Stimulated activated naive CD4-positive, alpha-beta T cell treated with Interleukin-2 at 50 U/mL for 16 hours (primary cell): Measurements from ENCODE around the gene BMPER.

Experiments
- DNase-seq: peaks from one replicate; lab custom pipeline; 2025; lab: John Stamatoyannopoulos, UW

BMPER gene

DNA sequence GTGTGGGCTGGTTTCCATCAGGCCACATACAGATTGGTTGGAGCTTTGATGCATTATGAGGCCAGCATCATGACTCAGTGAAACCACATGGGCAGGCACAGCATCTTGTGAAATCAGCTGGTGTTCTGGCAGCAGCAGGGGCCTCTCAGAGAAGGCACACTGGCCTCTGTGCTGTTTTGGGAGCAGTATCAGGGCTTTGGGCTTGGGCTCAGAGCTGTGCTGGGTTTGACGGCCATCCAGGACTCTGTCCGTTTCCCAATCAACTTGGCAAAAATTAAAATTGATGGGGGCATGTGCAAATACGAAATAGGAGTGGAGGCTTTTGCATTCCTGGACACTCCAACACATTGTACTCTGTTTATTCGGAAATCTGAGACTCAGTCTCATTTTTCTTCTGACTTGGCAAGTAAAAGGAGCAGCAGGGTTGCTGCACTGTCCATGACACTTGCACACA, 190.9 kb downstream of the BMPER start:
- no peak for DNase-seq

DNA sequence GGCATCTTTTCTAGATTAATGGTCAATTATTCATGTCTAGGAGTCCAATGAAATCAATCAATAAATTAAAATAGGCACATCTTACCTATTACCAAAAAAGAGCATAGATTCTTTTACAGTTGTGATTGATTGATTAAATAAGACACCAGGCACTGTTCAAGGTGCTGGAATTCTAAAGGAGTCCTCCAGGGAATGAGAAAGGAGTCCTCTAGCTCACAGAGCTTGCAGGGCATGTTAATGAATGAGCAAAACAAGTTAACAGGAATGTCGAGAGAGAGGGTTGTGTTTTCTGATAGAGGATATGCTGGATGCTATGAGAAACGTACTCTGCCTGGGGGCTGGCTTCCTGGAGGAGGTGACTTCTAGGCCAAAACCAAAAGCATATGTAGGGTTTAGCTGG, 191.4 kb downstream of the BMPER start:
- no peak for DNase-seq

DNA sequence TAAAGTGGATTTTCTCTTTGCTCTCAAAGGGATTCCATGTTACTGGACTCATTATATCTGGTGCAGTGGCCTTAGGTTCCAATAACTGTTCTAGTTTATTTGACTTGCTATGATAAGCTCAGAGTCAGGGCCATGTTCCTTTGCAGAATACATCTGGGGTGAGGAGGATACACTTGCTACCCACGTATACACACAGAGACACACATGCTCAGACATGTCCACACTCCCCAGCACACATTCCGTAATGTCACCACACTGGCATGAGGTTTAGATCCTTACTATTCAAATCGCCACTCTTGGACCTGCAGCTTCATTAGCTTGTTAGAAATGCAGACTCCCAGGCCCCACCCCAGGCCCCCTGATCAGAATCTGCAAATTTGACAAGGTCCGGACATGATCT, 195.3 kb downstream of the BMPER start:
- DNase-seq: no peak

DNA sequence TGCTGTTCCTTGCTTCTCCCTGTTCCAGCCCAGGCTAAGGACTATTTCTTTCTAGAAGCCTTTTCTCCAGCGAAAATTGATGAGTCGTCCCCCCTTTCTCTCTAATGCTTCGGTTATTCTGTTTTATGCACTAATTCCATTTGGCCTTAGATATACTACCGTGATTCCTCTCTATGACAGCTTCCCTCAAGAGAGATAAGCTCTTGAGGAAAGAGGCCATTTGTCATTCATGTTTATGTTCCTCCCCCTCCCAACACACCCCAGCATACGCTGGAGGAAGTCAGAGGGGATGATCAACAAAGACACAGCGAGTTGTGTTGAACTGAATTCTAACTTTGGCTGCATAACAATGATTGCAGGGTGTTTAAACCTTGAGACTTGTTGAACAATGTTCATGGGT, 198.8 kb downstream of the BMPER start:
- DNase-seq: no peak

DNA sequence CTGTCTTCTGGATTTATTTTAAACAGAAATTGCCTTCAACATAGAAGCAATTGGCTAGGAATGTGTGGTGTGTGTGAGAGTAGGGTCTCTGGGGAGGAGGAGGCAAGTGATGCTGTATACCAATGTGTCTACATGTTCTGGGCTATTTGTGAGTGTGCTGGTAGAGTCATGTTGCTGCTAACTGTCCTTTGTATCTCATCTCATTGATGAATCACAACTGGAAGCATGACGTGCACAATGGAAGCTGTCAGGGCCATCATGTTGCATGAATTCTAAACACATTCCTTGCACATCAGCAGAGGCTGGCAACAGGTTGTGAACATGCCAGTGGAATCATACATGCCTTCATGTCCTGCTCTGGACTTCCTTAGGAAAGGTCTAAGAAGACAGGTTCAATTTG, 199.7 kb downstream of the BMPER start:
- DNase-seq: no peak

DNA sequence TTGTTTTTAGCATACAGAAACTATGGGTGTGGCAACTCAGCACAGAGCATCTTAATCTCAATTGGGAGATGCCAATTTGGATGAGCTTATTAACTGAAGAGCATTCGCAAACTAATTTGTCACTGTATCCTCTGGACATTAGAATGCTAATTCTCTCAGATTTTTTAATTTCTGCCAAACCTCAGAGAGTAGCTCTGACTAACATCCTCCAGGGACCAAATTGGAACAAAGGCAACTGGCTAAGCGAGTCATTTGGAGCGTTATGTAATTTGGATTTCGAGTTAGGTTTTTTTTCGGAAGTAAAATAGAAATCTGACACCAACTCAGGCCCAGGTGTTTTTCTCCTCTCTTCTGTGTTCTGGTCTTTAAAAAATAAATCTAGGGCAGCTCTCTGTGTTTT, 201.9 kb downstream of the BMPER start:
- DNase-seq: no peak

DNA sequence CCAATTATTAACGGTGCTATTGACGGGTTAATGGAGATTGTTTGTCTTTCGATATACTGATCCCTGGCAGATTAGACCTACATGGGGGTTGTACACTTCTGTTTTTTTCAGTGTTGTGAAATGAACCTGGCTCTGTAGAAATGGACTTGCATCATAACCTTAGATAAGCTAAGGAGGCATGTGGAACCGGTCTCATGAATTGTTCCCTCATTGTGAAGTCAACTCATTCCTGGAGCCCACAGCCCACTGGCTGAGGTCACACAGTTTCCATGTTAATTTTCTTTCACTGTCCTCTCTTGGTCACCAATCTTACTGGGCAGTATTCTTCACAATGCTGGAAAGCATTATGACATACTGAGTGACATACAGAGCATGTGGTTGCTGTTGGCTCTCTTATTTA, 202.8 kb downstream of the BMPER start:
- no peak for DNase-seq

DNA sequence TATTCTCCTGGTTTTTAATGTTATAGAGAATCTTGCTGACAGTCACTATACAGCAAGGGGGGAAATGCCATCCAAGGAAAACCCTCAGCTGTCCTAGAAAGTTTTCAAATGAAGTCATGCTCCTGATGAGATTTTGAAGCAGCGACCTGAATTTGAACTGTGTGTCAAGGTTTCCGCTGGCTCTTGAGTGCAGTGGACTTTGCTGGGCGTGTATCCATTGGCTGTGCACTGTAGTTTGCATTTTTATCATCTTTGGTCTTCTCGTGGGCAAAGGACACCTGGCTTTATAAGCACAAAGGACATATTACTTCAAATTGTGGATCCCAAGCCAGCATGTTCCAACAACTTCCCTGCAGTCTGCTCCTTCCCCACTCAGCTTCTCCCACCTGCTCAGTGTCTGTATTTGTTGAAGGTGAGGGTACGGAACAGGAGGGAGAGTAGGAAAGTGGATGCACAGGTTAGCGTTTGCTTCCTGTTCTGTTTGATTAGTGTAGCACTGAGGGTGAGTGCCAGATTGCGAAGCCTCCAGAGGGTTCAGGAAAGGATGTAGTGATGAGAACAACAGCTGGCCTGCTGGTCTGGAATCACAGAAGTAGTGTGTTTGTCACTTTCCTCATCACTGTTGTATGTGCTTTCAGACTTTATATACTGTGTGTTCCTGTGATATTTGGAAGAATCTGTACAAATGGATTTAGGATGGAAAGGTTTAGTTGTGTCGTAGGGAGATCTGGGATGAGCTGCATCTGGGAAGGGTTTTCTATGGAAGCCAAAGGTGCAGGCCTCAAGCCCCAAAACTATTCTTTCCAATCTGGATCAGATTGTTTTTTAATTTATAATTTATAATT, 204.8 kb downstream of the BMPER start:
- DNase-seq: no peak

DNA sequence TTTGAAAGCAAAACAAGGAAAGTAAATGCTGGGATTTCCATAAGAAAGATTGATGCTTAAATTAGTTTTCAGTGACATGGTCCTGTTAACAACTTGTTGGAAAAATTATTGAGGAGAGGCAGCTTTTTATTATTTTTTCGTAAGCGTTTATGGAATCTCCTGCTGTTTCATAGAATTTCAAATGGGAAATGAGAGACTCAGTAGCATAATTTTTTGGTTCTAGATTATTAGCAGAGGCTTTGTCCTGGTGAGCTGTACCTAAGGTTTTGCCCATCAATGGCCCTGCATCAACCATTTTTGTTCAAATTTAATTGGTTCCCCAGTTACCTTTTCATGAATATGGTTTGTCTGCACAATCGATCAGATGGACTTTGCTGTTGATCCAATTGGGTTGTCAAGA, 205.7 kb downstream of the BMPER start:
- no peak for DNase-seq

DNA sequence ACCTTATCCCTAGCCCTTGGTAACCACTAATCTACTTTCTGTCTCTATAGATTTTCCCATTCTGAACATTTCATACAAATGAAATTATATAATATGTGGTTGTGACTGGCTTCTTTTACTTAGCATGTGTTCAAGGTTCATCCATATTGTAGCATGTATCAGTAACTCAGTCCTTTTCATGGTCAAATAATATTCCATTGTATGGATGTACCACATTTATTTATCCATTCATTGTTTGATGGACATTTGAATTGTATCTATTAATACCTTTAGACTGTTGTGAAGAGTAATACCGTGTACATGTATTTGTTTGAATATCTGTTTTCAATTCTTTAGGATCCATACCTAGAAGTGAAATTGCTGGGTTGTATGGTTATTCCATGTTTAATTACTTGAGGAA, 210.2 kb downstream of the BMPER start:
- DNase-seq: no peak

DNA sequence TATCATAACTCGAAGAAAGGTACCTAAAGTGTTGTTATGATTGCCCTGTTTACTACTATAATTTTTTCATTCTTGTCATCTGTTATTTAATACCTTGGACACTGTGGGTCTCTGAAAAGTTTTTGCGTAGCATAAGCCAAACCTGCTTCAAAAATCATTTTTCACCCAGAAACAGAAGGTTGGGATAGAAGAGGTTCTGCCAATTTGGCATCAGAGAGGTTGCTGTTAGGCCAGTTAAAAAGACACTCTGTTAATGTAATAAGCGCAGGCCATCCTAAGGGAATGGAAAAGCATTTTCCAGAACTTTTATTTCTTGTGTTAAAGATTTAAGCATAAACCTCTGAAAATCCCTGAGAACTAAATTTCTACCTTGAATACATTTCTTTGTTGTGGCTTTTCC, 212.2 kb downstream of the BMPER start:
- no peak for DNase-seq

DNA sequence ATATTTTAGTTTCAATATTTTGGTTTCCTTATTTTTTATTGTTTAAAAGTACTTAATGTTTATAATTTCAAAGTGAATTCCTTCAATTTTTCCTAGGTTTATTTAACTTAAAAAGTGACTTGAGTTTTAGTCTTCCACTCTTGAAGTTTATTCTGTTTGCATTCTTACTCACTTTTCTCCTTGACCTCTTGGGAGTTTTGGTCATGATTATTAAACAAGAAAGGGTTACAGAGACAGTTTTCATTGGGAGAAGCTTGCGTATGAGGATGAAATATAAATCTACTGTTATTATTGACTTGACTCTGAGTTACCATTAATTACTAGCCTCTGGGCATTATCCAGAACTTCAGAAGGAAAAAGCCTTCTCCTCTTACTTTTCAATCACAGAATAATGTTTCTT, 216.0 kb downstream of the BMPER start:
- no peak for DNase-seq

DNA sequence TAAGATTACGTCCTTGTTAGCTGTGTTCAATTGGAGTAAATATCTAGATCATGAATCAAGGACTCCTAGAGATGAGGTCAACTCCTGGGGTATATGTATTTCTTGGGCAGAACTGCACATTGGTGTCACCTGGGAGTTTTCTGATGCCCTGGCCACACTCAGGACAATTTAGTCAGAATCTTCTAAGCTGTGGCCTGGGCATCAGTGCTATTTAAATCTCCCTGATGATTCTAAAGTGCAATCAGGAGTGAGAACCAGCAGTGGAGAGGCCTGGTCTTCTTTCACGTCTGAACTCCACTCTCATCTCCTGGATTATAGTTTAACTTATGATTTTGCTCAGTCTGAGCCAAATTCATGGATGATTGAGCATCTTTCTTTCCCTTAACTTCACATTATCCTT, 218.0 kb downstream of the BMPER start:
- DNase-seq: no peak

DNA sequence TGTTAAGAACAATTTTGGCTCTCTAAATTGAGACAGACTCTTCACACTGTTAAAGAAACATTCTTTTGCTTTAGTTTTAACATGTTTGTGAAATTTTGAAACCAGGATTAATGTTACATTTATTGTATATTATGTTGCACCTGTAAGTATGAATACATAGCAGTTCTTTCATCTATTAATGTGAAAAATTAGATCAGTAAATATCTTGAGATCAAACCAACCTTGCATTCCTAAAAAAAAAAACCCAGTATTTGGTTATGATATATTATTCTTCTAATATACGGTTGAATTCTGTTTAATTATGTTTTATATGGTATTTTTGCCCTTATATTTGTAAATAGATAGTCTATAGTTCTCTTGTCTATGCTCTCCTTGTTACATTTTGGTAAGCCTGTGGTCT, 219.4 kb downstream of the BMPER start:
- DNase-seq: no peak

DNA sequence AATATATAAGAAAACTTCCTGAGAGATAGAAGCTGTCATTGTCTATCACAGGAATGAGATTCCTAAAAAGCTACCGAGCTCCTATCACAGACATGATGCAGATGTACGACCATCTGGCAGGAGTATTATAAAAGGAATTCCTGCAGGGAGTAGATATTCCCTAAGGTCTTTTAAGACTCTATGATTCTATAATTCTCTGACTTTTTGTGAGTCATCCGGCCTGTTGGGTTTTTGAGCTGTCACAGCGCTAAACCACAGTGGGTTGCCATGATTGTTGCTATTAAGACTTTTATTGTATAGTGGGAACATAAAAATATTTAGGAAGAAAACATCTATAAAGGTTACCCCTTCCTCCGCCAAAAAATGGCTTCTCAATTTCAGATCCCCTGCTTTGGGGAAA, 223.4 kb downstream of the BMPER start:
- no peak for DNase-seq

DNA sequence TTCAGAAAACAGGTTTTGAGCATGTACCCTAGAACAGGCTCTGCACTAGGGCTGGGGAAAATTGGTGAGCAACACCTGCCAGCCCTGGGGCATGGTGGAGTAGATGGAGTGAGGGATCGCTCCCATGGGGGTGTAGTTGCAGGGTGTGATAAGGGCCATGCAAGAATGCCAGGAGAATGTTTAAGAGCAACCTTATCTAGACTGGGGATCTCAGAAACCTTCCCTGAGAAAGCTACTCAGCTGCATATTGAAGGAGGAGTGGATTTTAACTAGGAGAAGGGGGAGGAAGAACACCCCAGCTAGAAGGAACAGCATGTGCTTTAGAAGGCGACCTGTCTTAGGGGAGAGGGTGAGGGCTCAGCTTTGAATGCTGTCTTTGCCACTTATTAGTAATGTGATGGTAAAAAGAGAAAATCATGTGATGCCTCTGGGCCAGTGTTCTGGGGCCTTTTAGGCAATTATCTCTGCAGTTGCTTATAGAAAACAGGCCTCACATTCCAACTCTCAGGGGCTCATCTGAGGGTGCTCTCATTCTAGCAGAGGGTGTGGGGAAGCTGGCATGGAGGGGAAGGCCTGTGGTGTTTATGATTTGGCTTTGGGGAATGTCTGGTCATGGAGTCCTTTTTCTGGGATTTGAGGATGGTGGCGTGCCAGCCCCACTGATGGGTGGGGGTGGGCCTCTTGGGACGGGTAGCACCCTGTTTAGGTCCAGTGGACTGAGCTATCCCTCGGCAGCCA, 225.4 kb downstream of the BMPER start:
- DNase-seq: no peak

DNA sequence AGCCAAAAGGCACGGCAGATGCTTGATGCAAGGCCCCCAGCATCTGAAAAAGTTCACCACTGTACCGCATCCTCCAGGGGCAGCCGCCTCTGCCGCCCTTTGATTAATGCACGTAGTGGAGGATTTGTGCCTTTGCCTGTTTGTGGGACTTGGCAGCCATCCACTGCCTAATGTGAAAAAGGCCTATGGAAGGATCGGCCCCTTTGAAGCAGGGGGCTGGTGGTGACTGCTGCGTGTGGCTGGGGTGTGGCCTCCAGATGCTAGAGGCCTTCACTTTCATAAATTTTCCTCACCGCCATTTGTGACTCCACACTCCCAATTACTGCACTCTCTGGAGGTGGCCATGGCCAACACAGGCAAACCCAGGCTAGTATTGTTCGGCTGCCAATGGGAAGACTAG, 226.0 kb downstream of the BMPER start:
- DNase-seq: no peak

DNA sequence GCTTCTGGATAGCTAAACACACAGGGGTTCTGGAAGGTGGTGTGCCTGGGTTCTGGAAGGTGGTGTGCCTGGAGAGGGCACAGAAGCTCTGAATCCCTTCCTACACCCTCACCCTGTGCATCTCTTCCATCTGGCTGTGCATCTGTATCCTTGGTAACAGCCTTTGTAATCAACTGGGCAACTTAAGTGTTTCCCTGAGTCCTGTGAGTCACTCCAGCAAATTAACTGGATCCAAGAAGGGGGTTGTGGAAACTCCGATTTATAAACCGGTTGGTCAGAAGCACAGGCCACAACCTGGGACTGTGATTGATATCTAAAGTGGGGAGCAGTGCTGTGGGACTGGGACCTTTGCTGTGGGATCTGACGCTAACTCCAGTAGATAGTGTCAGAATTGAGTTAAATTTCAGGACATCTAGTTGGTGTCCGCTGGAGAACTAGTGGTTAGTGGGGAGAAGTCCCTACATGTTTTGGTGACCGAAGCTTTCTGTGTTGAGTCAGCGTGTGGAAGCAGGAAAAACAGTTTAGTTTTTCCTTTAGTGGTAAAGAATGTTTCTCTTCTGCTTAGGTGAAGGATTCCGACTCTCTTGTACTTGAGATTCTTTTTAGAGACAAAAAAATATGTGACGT, 228.1 kb downstream of the BMPER start:
- DNase-seq: no peak

DNA sequence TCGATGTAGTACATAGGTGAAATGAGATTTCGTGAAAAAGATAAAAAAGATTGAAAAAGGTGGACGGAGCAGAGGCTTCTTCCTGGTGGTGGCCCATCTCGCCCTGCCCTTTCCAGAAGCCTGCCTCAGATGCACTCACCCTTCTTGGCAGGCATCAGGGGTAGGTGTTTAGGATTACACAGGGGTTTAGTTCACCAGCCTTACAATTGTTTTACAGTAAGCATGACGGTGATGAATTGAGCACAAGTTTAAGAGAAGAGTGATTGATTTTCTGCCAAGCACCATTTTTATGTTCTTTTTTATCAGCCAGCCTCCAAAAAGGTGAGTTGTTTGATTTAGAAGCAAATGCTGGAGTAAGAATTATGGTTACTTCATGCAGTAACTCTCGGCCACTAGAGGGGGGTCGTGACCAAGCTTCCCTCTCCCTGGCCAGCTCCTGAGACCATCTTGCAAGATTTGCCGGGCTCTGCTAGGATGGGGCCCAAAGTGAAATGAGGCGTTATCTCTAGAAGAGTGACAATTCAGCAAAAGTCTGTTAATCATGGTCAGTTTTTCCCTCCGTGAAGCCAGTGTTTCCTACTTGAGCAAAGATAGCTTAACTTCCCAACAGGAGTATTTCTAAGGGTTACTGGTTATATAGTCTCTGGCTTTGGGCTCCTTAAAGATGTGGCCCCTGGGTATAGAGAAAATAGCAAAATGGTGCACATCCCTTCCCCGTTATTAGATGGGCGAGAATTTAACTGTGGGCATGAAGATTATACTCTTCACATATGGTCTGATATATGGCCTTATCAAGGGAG, 228.8 kb downstream of the BMPER start:
- DNase-seq: no peak

DNA sequence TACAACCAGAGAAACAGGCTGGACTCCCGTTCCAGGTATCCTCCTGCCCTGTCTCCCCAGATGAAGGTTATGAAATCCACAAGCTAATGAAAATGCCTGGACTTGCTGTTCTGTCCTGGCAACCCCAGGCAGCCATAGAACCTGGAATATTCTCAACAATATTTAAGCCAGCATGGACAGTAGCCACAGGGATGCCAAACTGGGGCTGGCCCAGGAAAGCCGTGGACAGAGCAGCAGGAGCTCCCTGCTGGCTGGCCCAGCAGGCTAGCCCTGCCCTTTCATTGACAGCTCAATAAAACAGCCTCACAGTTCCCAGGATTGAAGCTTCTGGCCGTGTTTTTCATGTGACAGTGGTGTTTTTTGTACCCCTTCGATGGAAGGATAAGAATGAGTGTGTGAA, 230.6 kb downstream of the BMPER start:
- no peak for DNase-seq

DNA sequence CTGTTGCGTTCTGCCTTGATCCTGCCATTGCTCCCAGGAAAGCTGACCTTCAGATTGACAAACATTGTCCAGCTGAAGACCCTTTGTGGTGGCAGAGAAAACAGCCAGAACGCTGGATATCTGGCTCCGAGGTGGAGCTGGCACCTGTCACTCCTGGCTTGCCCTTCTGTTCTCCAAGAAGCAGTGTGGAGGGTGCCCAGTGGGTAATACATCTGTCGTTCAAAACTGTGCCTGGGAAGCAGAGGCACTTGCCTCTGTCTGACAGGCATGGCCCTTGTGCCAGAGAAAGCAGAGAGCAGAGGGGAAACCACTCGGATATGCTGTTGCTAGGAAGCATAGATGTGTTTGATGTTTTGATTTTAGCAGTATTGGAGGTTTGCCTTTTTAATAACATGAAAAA, 231.4 kb downstream of the BMPER start:
- no peak for DNase-seq

DNA sequence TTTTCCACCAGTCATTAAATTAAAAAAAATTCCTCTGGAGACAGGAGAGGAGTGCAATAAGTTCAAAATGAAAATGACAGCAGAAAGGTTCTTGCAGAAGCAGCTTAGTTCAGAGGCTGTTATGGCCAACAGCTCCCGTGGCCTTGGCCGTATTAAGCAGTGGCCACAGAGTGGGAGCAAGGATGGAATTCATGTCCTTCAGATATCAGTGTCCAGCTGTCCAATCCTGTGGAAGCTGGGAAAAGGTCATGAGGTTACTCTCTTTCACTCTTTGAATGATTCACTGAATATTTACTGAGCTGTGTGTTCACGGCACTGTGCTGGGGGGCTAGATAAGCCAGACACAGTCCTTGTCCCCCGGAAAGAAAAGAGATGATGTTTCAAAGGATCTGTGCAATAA, 231.8 kb downstream of the BMPER start:
- no peak for DNase-seq
